Astrocyte of the spinal cord (primary cell): Measurements from ENCODE around the gene RPS18.

Source experiments
- DNase-seq: peaks from one replicate; pipeline ENCODE4 v3.0.0; 2011; ENCODE audit warnings: low read depth, low spot score
- H3K4me3 ChIP-seq: 2 replicates; pipeline ENCODE4 v1.5.1; 2011; ENCODE audit warnings: low read depth, mild to moderate bottlenecking, low read length, moderate library complexity
- in situ Hi-C: cut with HindIII; loops from 2 replicates; pipeline ENCODE4 v1.10.0; 2017; ENCODE audit warnings: low sequenced_read_pairs
- TF ChIP-seq, protein P1 (sequence below): IDR thresholded peaks from 2 replicates; pipeline ENCODE4 v1.5.1; 2012; ENCODE audit warnings: low read depth, mild to moderate bottlenecking, low read length, inconsistent platforms

RPS18 gene

DNA sequence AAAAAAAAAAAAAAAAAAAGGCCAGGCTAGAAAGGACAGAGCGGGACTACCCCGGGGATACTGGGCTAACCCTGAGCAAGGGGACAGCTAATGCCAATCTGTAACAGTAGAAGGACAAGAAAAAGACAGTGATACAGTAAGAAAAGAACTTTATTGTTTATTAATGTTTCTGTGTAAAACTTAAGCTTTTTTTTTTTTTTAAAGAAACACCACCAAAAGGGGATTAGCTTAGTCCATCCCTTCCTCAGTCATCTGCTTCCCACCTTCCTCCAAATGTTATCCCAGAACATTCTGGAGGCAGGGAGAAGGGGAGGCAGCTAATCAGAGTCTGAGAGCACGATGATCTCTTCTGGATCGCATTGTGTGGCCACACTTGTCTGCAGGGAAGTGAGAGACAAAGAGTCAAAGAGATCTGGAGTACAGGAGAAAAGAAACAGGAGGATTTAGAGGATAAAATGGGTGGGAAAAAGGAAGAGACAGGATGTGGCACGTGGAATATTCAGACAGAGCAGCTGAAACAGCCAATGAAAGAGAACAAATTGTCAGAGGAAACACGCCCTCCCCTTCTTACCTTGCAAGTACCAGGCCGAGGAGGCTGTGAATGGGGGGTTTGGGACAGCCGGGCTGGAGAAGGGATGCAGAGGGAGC is 46.7 kb downstream of the RPS18 start:
- peak overlapping the region; percentile 58 for H3K4me3 ChIP-seq
- no peak for DNase-seq
- TF ChIP-seq, protein P1, sequence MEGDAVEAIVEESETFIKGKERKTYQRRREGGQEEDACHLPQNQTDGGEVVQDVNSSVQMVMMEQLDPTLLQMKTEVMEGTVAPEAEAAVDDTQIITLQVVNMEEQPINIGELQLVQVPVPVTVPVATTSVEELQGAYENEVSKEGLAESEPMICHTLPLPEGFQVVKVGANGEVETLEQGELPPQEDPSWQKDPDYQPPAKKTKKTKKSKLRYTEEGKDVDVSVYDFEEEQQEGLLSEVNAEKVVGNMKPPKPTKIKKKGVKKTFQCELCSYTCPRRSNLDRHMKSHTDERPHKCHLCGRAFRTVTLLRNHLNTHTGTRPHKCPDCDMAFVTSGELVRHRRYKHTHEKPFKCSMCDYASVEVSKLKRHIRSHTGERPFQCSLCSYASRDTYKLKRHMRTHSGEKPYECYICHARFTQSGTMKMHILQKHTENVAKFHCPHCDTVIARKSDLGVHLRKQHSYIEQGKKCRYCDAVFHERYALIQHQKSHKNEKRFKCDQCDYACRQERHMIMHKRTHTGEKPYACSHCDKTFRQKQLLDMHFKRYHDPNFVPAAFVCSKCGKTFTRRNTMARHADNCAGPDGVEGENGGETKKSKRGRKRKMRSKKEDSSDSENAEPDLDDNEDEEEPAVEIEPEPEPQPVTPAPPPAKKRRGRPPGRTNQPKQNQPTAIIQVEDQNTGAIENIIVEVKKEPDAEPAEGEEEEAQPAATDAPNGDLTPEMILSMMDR, result no peak

DNA sequence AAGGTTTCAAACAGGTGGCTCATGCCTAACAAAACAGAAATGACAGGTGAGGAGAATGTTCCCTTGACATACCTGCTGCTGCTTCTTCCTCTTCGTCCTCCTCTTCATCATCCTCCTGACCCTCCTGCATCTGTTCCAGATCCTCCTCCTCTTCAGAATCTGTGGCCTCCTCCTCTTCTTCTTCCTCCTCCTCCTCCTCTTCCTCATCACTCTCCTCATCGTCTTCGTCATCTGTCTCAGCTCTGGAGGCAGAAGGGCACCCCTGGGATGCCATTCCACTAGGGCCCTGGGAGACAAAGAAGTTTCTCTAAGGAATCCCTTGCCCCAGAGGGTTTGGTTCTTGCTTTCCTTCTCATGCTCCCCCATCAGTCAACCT is 48.1 kb downstream of the RPS18 start:
- TF ChIP-seq, protein P1, result no peak
- DNase-seq, result peak; percentile 4
- in situ Hi-C loops, result no loop called here
- no peak overlapping the region for H3K4me3 ChIP-seq

More for the DNA sequence above, 46.7 kb downstream of the RPS18 start:
- in situ Hi-C loops, result no loop called here

GRCh38 chr6:33320315-33321181 is 48.7 kb downstream of the RPS18 start:
- peak; percentile 87 for DNase-seq
- H3K4me3 ChIP-seq, result no peak overlapping the region

DNA sequence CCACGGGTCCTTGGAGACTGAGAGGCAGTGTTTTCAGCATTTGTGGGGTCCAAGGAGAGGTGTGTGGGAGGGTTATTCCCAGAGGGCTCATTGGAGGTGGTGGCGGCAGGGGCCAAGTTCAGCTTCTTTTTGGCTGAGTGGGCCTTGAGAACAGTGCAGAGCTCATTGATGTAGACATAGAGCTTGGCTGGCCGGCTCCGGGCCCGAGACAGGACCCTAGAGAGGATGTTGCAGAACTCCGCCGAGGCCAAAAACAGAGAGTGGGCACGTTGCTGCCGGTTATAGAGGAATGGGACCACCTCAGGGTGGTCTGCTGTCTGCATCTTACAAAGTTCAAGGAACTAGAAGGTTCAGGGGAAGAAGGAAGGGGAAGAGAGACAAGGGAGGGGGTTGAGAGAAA is 49.4 kb downstream of the RPS18 start:
- TF ChIP-seq, protein P1, result no peak
- no peak for DNase-seq
- peak overlapping the region; percentile 75 for H3K4me3 ChIP-seq
- in situ Hi-C loops, result no loop called here

More at GRCh38 chr6:33320315-33321181, 48.7 kb downstream of the RPS18 start:
- TF ChIP-seq, protein P1, result no peak
- in situ Hi-C loops, result no loop called here

GRCh38 chr6:33323623-33323948 is 51.7 kb downstream of the RPS18 start:
- peak overlapping the region; percentile 75 for H3K4me3 ChIP-seq
- DNase-seq, result no peak
- TF ChIP-seq, protein P1, result no peak
- in situ Hi-C loops, result no loop called here

DNA sequence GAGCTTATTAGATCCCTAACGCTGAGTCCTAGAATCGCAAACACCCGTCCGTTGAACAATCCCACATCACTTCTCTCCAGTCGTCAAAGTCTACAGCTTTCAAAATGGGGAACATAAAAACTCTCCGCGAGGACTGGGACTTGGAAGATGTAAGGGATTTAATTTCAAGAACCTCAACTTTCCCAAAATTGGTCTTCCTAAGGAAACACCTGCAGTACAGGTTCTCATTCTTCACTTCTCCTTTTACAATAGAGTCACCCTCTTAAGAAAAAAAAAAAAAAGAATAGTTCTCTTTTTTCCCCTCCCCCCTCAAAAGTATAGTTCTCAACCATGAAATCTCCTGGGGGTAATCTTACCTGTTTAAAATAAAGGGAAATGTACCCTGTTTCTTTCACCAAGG is 52.2 kb downstream of the RPS18 start:
- DNase-seq, result no peak
- H3K4me3 ChIP-seq, result no peak overlapping the region
- in situ Hi-C loops, result no loop called here
- TF ChIP-seq, protein P1, result no peak
